Loucy (cell line): ENCODE data around the gene ZFHX3.

Experiments
- EZH2phosphoT487 ChIP-seq: fragments of 200-600 bp; IDR thresholded peaks from 2 replicates; pipeline ENCODE4 v1.6.1; 2018; ENCODE audit warnings: antibody characterized with exemption, mild to moderate bottlenecking, moderate library complexity, borderline replicate concordance
- TF ChIP-seq, protein P1 (sequence below): fragments of 200-600 bp; sonication (generic); conservative IDR thresholded peaks from 2 replicates; pipeline ENCODE4 v1.5.1; 2014; ENCODE audit warnings: mild to moderate bottlenecking, antibody characterized with exemption, low read length

- TF ChIP-seq, protein P1, sequence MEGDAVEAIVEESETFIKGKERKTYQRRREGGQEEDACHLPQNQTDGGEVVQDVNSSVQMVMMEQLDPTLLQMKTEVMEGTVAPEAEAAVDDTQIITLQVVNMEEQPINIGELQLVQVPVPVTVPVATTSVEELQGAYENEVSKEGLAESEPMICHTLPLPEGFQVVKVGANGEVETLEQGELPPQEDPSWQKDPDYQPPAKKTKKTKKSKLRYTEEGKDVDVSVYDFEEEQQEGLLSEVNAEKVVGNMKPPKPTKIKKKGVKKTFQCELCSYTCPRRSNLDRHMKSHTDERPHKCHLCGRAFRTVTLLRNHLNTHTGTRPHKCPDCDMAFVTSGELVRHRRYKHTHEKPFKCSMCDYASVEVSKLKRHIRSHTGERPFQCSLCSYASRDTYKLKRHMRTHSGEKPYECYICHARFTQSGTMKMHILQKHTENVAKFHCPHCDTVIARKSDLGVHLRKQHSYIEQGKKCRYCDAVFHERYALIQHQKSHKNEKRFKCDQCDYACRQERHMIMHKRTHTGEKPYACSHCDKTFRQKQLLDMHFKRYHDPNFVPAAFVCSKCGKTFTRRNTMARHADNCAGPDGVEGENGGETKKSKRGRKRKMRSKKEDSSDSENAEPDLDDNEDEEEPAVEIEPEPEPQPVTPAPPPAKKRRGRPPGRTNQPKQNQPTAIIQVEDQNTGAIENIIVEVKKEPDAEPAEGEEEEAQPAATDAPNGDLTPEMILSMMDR: no peak; the same call in 1 of the 2 replicates
- no peak for TF ChIP-seq EZH2phosphoT487
Measured at GRCh38 chr16:72937360-72937759, 110.6 kb downstream of the ZFHX3 start.
